ENCODE results near the gene BMPR1B.

Gene BMPR1B

GRCh38 chr4:95188701-95189370, 431.1 kb downstream of the BMPR1B start:
- no peak overlapping the region for H3K4me3 ChIP-seq (ENCODE audit: low read depth, low read length)
- no peak for TF ChIP-seq CTCF (conservative IDR thresholded peaks at IDR 0.05; ENCODE audit: low read depth, low read length)
- no peak for DNase-seq (ENCODE audit: low read depth)

GRCh38 chr4:95190751-95191436, 433.1 kb downstream of the BMPR1B start:
- no peak for TF ChIP-seq CTCF (conservative IDR thresholded peaks at IDR 0.05; ENCODE audit: low read depth, low read length)
- peak; percentile 16 for DNase-seq (ENCODE audit: low read depth)
- H3K4me3 ChIP-seq (ENCODE audit: low read depth, low read length): no peak overlapping the region

GRCh38 chr4:95191537-95191936, 433.8 kb downstream of the BMPR1B start:
- no peak for DNase-seq (ENCODE audit: low read depth)
- H3K4me3 ChIP-seq (ENCODE audit: low read depth, low read length): no peak overlapping the region
- TF ChIP-seq CTCF (conservative IDR thresholded peaks at IDR 0.05; ENCODE audit: low read depth, low read length): no peak

- TF ChIP-seq CTCF (conservative IDR thresholded peaks at IDR 0.05; ENCODE audit: low read depth, low read length): no peak
- no peak overlapping the region for H3K4me3 ChIP-seq (ENCODE audit: low read depth, low read length)
- DNase-seq (ENCODE audit: low read depth): peak; percentile 8
Measured at GRCh38 chr4:95193391-95194224, 435.9 kb downstream of the BMPR1B start.

- no peak for TF ChIP-seq CTCF (conservative IDR thresholded peaks at IDR 0.05; ENCODE audit: low read depth, low read length)
- DNase-seq (ENCODE audit: low read depth): no peak
- H3K4me3 ChIP-seq (ENCODE audit: low read depth, low read length): no peak overlapping the region
Measured at GRCh38 chr4:95197353-95197752, 439.6 kb downstream of the BMPR1B start.

- no peak for DNase-seq (ENCODE audit: low read depth)
- no peak overlapping the region for H3K4me3 ChIP-seq (ENCODE audit: low read depth, low read length)
Measured at GRCh38 chr4:95198961-95199360, 441.2 kb downstream of the BMPR1B start.

More at GRCh38 chr4:95198961-95199360, 441.2 kb downstream of the BMPR1B start:
- TF ChIP-seq CTCF (conservative IDR thresholded peaks at IDR 0.05; ENCODE audit: low read depth, low read length): no peak

Measured in choroid plexus epithelial cell (primary cell).